Fibroblast of lung (primary cell): ENCODE data around the gene ARID1B. TPM values are rescaled to one million over a fixed set of nuclear protein-coding genes. Genes with fewer than 3 reads are reported as not detected.

Experiments used
- DNase-seq, 2 donors: peaks; one replicate each; pipeline versions ENCODE4 v3.0.0 to v3.0.0-alpha.2; 2010; ENCODE audit warnings: low read depth in 2 of 2
- H2AFZ ChIP-seq: 2 replicates; pipeline ENCODE4 v1.5.1; 2012; ENCODE audit warnings: low read length, control low read depth, inconsistent platforms
- H3K27ac ChIP-seq: 2 replicates; pipeline ENCODE4 v1.5.1; 2011; ENCODE audit warnings: low read length, control low read depth; ENCODE audit not compliant: insufficient read depth
- H3K27me3 ChIP-seq: 2 replicates; pipeline ENCODE4 v1.5.1; 2011; ENCODE audit warnings: mild to moderate bottlenecking, low read length; ENCODE audit not compliant: control insufficient read depth, insufficient read depth
- H3K36me3 ChIP-seq: 2 replicates; pipeline ENCODE4 v1.5.1; 2011; ENCODE audit warnings: low read length; ENCODE audit not compliant: control insufficient read depth, insufficient read depth
- H3K4me1 ChIP-seq: 2 replicates; pipeline ENCODE4 v1.5.1; 2011; ENCODE audit warnings: low read length; ENCODE audit not compliant: control insufficient read depth, insufficient read depth; ENCODE audit errors: extremely low read depth
- H3K4me2 ChIP-seq: 2 replicates; pipeline ENCODE4 v1.5.1; 2011; ENCODE audit warnings: low read length, control low read depth; ENCODE audit not compliant: insufficient read depth; ENCODE audit errors: extremely low read depth
- H3K4me3 ChIP-seq, 4 experiments: fragments of 200-600 bp in 1 of 4; sonication (generic) in 1 of 4; replicated peaks in 1 of 4; 2 replicates each; pipeline ENCODE4 v1.5.1; 2011 to 2016; ENCODE audit warnings: low read length in 4 of 4, low read depth in 3 of 4, mild to moderate bottlenecking in 3 of 4, control low read depth in 2 of 4, inconsistent platforms in 1 of 4, mixed read lengths in 1 of 4; ENCODE audit not compliant: insufficient read depth in 1 of 4; ENCODE audit errors: control extremely low read depth in 1 of 4
- H3K79me2 ChIP-seq: 2 replicates; pipeline ENCODE4 v1.5.1; 2012; ENCODE audit warnings: mild to moderate bottlenecking, low read length, inconsistent platforms; ENCODE audit not compliant: control insufficient read depth, insufficient read depth
- H3K9ac ChIP-seq: 2 replicates; pipeline ENCODE4 v1.5.1; 2011; ENCODE audit warnings: mild to moderate bottlenecking, low read length, control low read depth; ENCODE audit not compliant: insufficient read depth
- H3K9me3 ChIP-seq: 2 replicates; pipeline ENCODE4 v1.5.1; 2012; ENCODE audit warnings: low read depth, low read length; ENCODE audit not compliant: control insufficient read depth, insufficient read depth
- H4K20me1 ChIP-seq: 2 replicates; pipeline ENCODE4 v1.5.1; 2011; ENCODE audit warnings: low read length; ENCODE audit not compliant: control insufficient read depth, insufficient read depth; ENCODE audit errors: extremely low read depth
- EZH2 ChIP-seq: IDR thresholded peaks from 2 replicates; pipeline ENCODE4 v1.5.1; 2012; ENCODE audit warnings: low read length, control low read depth, mild to moderate bottlenecking; ENCODE audit errors: missing control alignments
- polyA plus RNA-seq, 2 donors: library from polyadenylated mRNA; depleted of rRNA in 1 of 2; stranded (reverse) in 1 of 2; unstranded in 1 of 2; fragments of >200 nt; gene quantifications; 2 replicates each; pipeline ENCODE4 v1.2.1, GENCODE V29; 2011 to 2012; ENCODE audit warnings: missing spikeins in 1 of 2
- total RNA-seq: library from RNA; depleted of rRNA; stranded (reverse); fragments of >200 nt; gene quantifications from 2 replicates; pipeline ENCODE4 v1.2.1, GENCODE V29; 2014
- TF ChIP-seq, protein P1 (sequence below), 2 donors: IDR thresholded peaks in 1 of 2; conservative IDR thresholded peaks in 1 of 2; 1 replicate in 1 of 2; 2 replicates in 1 of 2; pipeline ENCODE4 v1.5.1; 2011 to 2012; ENCODE audit warnings: low read length in 2 of 2, control low read depth in 1 of 2, inconsistent platforms in 1 of 2, low read depth in 1 of 2, mild to moderate bottlenecking in 1 of 2

ARID1B gene
- total and polyA plus RNA-seq, 2 donors (not counting 1 experiment from before 2014, with no cell fraction given), result 15.4 to 41.9 TPM

- H3K27me3 ChIP-seq, result no peaks in the 10 kb centered on the region
- H3K4me2 ChIP-seq, result no peak overlapping the region
- no peak for TF ChIP-seq EZH2
- TF ChIP-seq, protein P1, sequence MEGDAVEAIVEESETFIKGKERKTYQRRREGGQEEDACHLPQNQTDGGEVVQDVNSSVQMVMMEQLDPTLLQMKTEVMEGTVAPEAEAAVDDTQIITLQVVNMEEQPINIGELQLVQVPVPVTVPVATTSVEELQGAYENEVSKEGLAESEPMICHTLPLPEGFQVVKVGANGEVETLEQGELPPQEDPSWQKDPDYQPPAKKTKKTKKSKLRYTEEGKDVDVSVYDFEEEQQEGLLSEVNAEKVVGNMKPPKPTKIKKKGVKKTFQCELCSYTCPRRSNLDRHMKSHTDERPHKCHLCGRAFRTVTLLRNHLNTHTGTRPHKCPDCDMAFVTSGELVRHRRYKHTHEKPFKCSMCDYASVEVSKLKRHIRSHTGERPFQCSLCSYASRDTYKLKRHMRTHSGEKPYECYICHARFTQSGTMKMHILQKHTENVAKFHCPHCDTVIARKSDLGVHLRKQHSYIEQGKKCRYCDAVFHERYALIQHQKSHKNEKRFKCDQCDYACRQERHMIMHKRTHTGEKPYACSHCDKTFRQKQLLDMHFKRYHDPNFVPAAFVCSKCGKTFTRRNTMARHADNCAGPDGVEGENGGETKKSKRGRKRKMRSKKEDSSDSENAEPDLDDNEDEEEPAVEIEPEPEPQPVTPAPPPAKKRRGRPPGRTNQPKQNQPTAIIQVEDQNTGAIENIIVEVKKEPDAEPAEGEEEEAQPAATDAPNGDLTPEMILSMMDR (conservative IDR thresholded peaks at IDR 0.05 in 1 of 2, IDR thresholded peaks at IDR 0.05 in 1 of 2; ENCODE audit: low read depth in 1 of 2, low read length in 2 of 2), result no peak
- H3K4me1 ChIP-seq, result peaks cover 16% of the 10 kb centered on the region
- no peak overlapping the region for H3K9ac ChIP-seq
- no peak for DNase-seq
- peaks cover 30% of the 10 kb centered on the region for H3K79me2 ChIP-seq
- no peaks in the 10 kb centered on the region for H4K20me1 ChIP-seq
- no peak overlapping the region for H3K27ac ChIP-seq
- H2AFZ ChIP-seq, result no peak overlapping the region
- H3K9me3 ChIP-seq, result no peaks in the 10 kb centered on the region
- no peaks in the 10 kb centered on the region for H3K36me3 ChIP-seq
- no peak overlapping the region for H3K4me3 ChIP-seq
Measured at GRCh38 chr6:156952401-156952800, 175.2 kb downstream of the ARID1B start.

GRCh38 chr6:156953127-156953478 is 175.9 kb downstream of the ARID1B start:
- Histone ChIP-seq H3K79me2 (peaks cover 30% of the 10 kb centered on the region), H3K4me3 (peak overlapping the region in 3 of 4 experiments; percentile 6 to 19 (median 17)), H2AFZ (no peak overlapping the region), H3K4me2 (peak overlapping the region; percentile 44), H3K27me3 (no peaks in the 10 kb centered on the region), H3K9me3 (no peaks in the 10 kb centered on the region), H3K27ac (peak overlapping the region; percentile 82), H3K4me1 (peaks cover 16% of the 10 kb centered on the region), H4K20me1 (no peaks in the 10 kb centered on the region), H3K9ac (no peak overlapping the region), H3K36me3 (no peaks in the 10 kb centered on the region)
- TF ChIP-seq, protein P1 (conservative IDR thresholded peaks at IDR 0.05 in 1 of 2, IDR thresholded peaks at IDR 0.05 in 1 of 2; ENCODE audit: low read depth in 1 of 2, low read length in 2 of 2), result no peak
- no peak for TF ChIP-seq EZH2
- DNase-seq, result no peak

DNA sequence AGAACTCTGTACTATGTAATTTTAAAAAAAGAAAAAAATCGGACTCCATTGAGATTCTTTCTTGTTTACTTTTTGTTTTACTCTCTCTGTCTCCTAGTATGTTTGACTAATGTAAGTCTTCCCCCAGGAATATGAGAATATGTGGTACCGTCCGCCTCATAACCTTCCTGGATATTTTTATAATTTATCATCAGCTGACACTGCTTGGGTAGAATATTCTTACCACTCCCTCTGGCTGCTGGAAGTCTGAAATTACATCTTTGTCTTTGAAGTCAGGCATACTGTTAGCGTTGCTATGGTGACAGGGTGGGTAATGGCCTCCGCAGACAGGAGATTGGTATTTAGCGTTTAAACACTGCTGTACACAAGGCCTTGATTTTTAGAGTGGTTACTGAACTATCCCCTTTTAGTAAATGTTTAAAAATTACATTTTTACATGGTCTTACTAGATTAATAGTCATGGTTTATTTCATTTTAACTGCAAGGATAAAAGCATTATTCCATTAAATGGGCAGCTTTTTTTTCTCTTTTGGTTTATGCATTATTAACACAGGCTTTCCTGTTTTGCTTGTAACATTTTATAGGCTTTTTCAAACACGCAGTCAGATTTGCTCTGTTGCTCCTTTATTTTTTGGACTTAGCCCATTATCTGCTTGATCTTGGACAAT is 176.4 kb downstream of the ARID1B start:
- H3K9ac ChIP-seq, result no peak overlapping the region
- no peaks in the 10 kb centered on the region for H3K36me3 ChIP-seq
- H3K9me3 ChIP-seq, result no peaks in the 10 kb centered on the region
- no peak for TF ChIP-seq EZH2
- TF ChIP-seq, protein P1 (conservative IDR thresholded peaks at IDR 0.05 in 1 of 2, IDR thresholded peaks at IDR 0.05 in 1 of 2; ENCODE audit: low read depth in 1 of 2, low read length in 2 of 2), result peak; percentile 28 to 50
- H2AFZ ChIP-seq, result no peak overlapping the region
- H3K4me3 ChIP-seq, result peak overlapping the region in 3 of 4 experiments; percentile 17 to 21 (median 19)
- H3K27ac ChIP-seq, result peak overlapping the region; percentile 82
- peaks cover 14% of the 10 kb centered on the region for H3K4me1 ChIP-seq
- H4K20me1 ChIP-seq, result no peaks in the 10 kb centered on the region
- peaks cover 30% of the 10 kb centered on the region for H3K79me2 ChIP-seq
- peak overlapping the region; percentile 44 for H3K4me2 ChIP-seq
- DNase-seq, result peak; percentile 97 to 99
- H3K27me3 ChIP-seq, result no peaks in the 10 kb centered on the region
